Pancreas (tissue), 10 donors: Measurements from ENCODE around the gene ASAP2. TPM values are rescaled to one million over a fixed set of nuclear protein-coding genes. Genes with fewer than 3 reads are reported as not detected.

Experiments used
- ATAC-seq, 4 donors: fragments of 200-7000 bp; cut with Tn5 transposase; one replicate each; pipeline versions ENCODE4 v1.8.0 to v1.9.1; 2020; ENCODE audit warnings: mild to moderate bottlenecking in 4 of 4, moderate library complexity in 4 of 4
- DNase-seq, 6 donors: peaks; one replicate each; pipeline ENCODE4 v3.0.0-alpha.2; 2020
- FAIRE-seq: peaks from 2 replicates; lab custom pipeline; 2012; peaks lifted over from hg19 to GRCh38; lab: Jason Lieb, UNC
- H3K27ac ChIP-seq, 4 donors: fragments of 200-600 bp; sonication (generic); 1 replicate in 3 of 4; 2 replicates in 1 of 4; pipeline versions ENCODE4 v1.5.0 to v1.8.0; 2020
- H3K27me3 ChIP-seq, 4 donors: fragments of 200-600 bp; one replicate each; pipeline ENCODE4 v1.8.0; 2021
- H3K36me3 ChIP-seq, 3 donors: fragments of 200-600 bp; sonication (generic) in 1 of 3; one replicate each; pipeline versions ENCODE4 v1.5.0 to v1.8.0; 2020 to 2021
- H3K4me1 ChIP-seq, 3 donors: fragments of 200-600 bp; one replicate each; pipeline ENCODE4 v1.8.0; 2021
- H3K4me3 ChIP-seq, 4 donors: fragments of 200-600 bp; sonication (generic) in 2 of 4; one replicate each; pipeline versions ENCODE4 v1.5.0 to v1.8.0; 2020 to 2021
- H3K9me3 ChIP-seq, 4 donors: fragments of 200-600 bp; one replicate each; pipeline ENCODE4 v1.8.0; 2021
- WGBS, 2 donors: extraction: QIAGEN DNeasy Blood & Tissue Kit; methylation state at CpG; one replicate each; pipeline ENCODE4 v1.1.7; 2013; 5-methylcytosine and 5-hydroxymethylcytosine counted together
- intact Hi-C, 3 donors: fragments of 100-400 bp; cut with DNase I; formaldehyde crosslinking; loops; one replicate each; pipeline versions ENCODE4 v1.11.1 to v1.14.2; 2022
- polyA plus RNA-seq, 2 donors: library from polyadenylated mRNA; stranded (reverse); fragments of 200-250 nt; gene quantifications; one replicate each; pipeline ENCODE4 v1.2.3, GENCODE V29; 2013
- total RNA-seq, 6 donors: library from RNA; stranded (reverse); fragmentation: NEBNext Ultra II Directional in 4 of 6; extraction: Animal tissue kit (Norgen Biotek cat#: 25700) in 4 of 6; gene quantifications; one replicate each; pipeline versions ENCODE4 v1.2.1 to v1.2.4, GENCODE V29; 2021 to 2023
- TF ChIP-seq, protein P1 (sequence below), 4 donors: fragments of 200-600 bp; sonication (generic) in 3 of 4; IDR thresholded peaks; one replicate each; pipeline versions ENCODE4 v1.5.0 to v1.8.0; 2021; ENCODE audit warnings: antibody characterized with exemption in 4 of 4
- donor health status: healthy with polysubstance abuse.
- donor health status: DM: no; HTN: no; CAD: no; lungs with moderate emphysema.
- donor health status: DM: no; HTN: no; CAD: no.
- donor health status: control.
- donor health status: control.
- donor health status: Bipolar disorder and iron deficiency.
- donor health status: DM: yes; HTN: yes; CAD: no.
- donor health status: DM: no; HTN: no; CAD: no.
- donor health status: DM: no; HTN: no; CAD: no.
- donor health status: DM: yes; HTN: yes; CAD: no.

ASAP2 gene
- total and polyA plus RNA-seq, 8 donors = 5.8 to 17.7 (median 7.3) TPM

DNA sequence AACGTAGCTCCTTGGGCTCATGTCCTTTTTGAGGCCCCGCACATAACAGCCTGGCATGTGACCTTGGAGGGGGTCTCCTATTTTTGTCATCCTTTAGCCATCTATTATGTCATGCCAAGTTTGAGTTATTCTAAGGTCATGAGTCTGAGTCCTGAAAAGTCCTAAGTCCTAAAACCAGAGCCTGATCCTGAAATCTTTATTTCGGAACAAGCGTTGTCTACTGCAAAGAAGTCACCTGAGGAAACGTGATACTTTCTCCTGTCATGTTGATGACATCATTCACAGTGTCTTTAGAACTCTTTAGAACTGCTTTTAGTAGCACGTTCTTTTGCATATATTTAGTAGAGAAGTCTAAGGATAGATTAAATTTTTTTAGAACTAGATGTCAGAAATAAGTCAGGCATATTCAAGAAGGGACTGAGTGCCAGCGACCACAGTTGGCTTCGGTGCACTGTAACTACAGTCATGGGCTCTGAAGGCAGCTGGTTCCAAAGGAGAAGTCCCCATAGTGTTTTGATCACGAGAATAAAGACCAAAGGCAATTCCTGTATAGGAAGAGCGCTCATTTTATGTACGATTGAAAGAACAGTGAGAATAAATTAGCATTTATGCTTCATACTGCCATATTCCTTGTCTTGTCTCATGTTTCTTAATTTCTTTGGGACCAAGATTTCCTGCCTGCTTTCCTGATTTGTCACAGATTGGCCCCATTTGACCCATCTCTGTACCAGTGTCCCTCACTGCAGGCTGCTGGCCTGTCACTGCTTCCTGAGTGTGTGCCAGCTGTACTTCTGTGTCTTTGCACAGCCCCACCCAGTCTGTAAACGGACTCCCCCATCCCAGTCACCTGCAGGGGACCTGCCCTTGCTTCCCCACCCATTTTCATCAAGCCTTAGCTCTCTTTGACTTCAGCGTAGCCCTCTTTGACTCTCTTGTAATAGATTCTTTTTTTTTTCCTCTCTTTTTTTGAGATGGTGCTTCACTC lies 75.8 kb downstream of the ASAP2 start:
- Histone ChIP-seq H3K27ac (no peak overlapping the region), H3K4me3 (no peak overlapping the region), H3K27me3 (no peaks in the 10 kb centered on the region), H3K36me3 (no peaks in the 10 kb centered on the region), H3K9me3 (no peaks in the 10 kb centered on the region), H3K4me1 (no peaks in the 10 kb centered on the region)
- WGBS, 2 donors = 89 to 91% methylated on average over 13 of the region's 13 CpGs
- intact Hi-C loops = no loop called here
- no peak for DNase-seq
- ATAC-seq = no peak
- no peak for FAIRE-seq
- TF ChIP-seq, protein P1, sequence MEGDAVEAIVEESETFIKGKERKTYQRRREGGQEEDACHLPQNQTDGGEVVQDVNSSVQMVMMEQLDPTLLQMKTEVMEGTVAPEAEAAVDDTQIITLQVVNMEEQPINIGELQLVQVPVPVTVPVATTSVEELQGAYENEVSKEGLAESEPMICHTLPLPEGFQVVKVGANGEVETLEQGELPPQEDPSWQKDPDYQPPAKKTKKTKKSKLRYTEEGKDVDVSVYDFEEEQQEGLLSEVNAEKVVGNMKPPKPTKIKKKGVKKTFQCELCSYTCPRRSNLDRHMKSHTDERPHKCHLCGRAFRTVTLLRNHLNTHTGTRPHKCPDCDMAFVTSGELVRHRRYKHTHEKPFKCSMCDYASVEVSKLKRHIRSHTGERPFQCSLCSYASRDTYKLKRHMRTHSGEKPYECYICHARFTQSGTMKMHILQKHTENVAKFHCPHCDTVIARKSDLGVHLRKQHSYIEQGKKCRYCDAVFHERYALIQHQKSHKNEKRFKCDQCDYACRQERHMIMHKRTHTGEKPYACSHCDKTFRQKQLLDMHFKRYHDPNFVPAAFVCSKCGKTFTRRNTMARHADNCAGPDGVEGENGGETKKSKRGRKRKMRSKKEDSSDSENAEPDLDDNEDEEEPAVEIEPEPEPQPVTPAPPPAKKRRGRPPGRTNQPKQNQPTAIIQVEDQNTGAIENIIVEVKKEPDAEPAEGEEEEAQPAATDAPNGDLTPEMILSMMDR (IDR thresholded peaks at IDR 0.05) = no peak

DNA sequence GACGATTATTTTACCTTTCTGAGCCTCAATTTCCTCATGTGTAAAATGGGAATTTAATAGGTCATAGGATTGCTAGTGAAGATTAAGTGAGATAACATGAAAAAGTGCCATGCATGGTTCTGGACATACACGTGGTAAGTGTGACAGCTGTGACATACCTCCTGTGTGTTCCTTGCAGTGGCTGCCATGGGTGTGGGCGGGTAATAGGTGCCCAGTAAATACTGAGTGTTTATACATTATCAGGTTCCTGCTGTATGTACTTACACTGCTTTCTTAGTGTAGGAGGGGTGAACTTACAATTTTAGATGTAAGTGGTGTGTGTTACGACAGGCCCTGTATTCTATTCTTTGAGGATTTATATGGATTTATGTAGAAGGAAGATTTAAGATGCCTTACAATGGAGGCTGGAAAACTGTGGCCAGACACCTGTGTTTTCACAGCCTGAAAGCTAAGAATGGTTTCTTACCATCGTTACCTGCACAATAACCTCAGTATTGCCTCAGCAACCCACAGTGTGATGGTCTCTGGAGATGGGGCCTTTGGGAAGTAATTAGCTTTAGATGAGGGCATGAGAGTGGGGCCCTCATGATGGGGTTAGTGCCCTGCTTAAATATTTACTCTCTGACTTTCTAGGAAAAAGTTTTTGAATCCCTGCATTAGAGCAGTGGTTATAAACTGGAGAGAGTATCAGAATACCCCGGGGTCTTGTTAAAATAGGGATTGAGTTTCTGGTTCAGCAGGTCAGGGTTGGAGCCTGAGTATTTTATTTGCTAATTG lies 78.1 kb downstream of the ASAP2 start:
- Histone ChIP-seq H3K27me3 (no peaks in the 10 kb centered on the region), H3K36me3 (no peaks in the 10 kb centered on the region), H3K27ac (no peak overlapping the region), H3K9me3 (no peaks in the 10 kb centered on the region), H3K4me1 (no peaks in the 10 kb centered on the region), H3K4me3 (no peak overlapping the region)
- FAIRE-seq (no peak), DNase-seq (no peak), ATAC-seq (no peak)
- WGBS, 2 donors = 70 to 79% methylated on average over 6 of the region's 6 CpGs
- TF ChIP-seq, protein P1 (IDR thresholded peaks at IDR 0.05) = no peak
- intact Hi-C loops = no loop called here

DNA sequence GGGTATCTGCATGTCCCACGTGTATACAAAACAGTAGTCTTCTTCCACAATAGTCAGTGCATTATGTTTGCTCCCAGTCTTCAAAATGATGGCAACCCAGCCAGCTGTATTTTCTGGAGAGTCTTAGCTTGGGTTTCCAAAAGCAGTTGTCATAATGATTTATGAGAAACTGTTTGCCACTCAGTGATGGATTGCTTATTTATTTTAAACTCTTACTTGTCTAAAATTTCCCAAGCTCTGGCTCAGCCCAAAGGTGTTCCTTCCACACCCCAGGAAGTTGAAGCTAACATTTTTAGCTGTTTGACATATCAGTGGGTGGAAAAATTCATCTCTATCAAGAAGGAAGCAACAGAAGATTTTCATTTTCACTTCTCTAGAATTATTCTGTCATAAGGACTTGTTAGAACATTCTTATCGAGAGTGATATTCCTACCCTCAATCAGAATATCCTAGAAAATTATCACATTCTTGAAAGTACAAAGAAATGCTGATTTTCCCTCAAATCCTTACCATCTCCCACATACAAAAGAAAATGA lies 78.8 kb downstream of the ASAP2 start:
- ATAC-seq (no peak), DNase-seq (no peak), FAIRE-seq (no peak)
- WGBS, 2 donors = 68 to 72% methylated on average over 2 of the region's 2 CpGs
- H3K27ac ChIP-seq = no peak overlapping the region
- intact Hi-C loops = no loop called here
- no peaks in the 10 kb centered on the region for H3K4me1 ChIP-seq
- H3K4me3 ChIP-seq = no peak overlapping the region
- H3K36me3 ChIP-seq = no peaks in the 10 kb centered on the region
- H3K9me3 ChIP-seq = no peaks in the 10 kb centered on the region
- H3K27me3 ChIP-seq = no peaks in the 10 kb centered on the region
- TF ChIP-seq, protein P1 (IDR thresholded peaks at IDR 0.05) = no peak

DNA sequence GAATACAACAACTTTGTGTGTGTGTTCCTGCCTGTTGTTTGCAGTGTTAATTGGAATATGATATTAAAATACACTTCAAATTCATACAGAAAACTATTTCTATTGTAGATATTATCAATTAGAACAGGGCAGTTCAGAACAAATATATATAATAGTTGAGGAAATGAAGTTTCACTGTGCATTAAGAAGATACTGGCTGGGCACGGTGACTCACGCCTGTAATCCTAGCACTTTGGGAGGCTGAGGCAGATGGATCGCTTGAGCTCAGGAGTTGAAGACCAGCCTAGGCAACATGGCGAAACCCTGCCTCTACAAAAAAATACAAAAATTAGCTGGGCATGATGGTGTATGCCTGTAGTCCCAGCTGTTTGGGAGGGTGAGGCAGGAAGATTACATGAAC lies 79.3 kb downstream of the ASAP2 start:
- no peak overlapping the region for H3K27ac ChIP-seq

More for the DNA sequence above, 79.3 kb downstream of the ASAP2 start:
- Histone ChIP-seq H3K27me3 (no peaks in the 10 kb centered on the region), H3K4me3 (no peak overlapping the region), H3K9me3 (no peaks in the 10 kb centered on the region), H3K36me3 (no peaks in the 10 kb centered on the region), H3K4me1 (no peaks in the 10 kb centered on the region)
- ATAC-seq = no peak
- WGBS, 2 donors = 96 to 97% methylated on average over 4 of the region's 4 CpGs
- no peak for DNase-seq
- FAIRE-seq = no peak
- TF ChIP-seq, protein P1 (IDR thresholded peaks at IDR 0.05) = no peak
- intact Hi-C loops = no loop called here
